Measurements from ENCODE around the gene KCTD19. TPM values are rescaled to one million over a fixed set of nuclear protein-coding genes. Genes with fewer than 3 reads are reported as not detected.

The KCTD19 gene
- total RNA-seq, 1 experiment from 2014 or later = 0.32 TPM

DNA sequence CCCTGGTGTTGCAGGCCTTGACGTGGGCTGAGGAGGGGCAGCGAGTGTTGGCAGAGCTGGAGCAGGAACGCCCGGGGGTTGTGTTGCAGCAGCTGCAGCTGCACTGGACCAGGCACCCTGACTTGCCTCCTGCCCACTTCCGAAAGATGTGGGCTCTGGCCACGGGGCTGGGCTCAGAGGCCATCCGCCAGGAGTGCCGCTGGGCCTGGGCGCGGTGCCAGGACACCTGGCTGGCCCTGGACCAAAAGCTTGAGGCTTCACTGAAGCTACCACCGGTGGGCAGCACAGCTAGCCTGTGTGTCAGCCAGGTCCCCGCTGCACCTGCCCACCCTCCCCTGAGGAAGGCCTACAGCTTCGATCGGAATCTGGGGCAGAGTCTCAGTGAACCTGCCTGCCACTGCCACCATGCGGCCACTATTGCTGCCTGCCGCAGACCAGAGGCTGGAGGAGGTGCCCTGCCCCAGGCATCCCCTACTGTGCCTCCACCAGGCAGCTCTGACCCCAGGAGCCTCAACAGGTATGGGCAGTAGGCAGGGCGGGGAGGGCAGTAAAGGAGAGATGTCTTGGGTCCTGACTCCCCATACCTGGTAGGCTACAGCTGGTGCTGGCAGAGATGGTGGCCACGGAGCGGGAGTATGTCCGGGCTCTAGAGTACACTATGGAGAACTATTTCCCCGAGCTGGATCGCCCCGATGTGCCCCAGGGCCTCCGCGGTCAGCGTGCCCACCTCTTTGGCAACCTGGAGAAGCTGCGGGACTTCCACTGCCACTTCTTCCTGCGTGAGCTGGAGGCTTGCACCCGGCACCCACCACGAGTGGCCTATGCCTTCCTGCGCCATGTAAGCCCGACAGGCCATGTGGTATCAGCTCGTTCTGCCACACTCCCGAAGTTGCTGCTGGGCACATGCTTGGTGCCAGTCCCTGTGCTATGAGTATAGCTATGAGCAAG, 41.6 kb downstream of the KCTD19 start:
- H3K27me3 ChIP-seq (replicated peaks; ENCODE audit: insufficient read depth, low read depth, low read length, poor library complexity) = no peaks in the 10 kb centered on the region
- ChIA-PET POLR2A (ENCODE audit: low non-redundant PET) (no interaction called here), CTCF (interaction anchor here (0.6 kb wide), 1 partner anchor 295 kb away, joined by 6 read pairs; no protein-coding TSS in a partner anchor)
- no peak overlapping the region for H3K27ac ChIP-seq (ENCODE audit: low read depth, low read length, poor library complexity, severe bottlenecking)
- no peaks in the 10 kb centered on the region for H3K4me1 ChIP-seq (ENCODE audit: insufficient read depth, low read length, poor library complexity, severe bottlenecking)
- TF ChIP-seq CTCF (conservative IDR thresholded peaks at IDR 0.05; ENCODE audit: low read depth, low read length) = no peak
- no peak for TF ChIP-seq EZH2 (IDR thresholded peaks at IDR 0.05; ENCODE audit: borderline replicate concordance, low read depth, low read length, poor library complexity, severe bottlenecking)
- H3K36me3 ChIP-seq (ENCODE audit: insufficient read depth, low read length, poor library complexity, severe bottlenecking) = no peaks in the 10 kb centered on the region
- no peak overlapping the region for H3K4me3 ChIP-seq (ENCODE audit: low read depth, low read length, poor library complexity, severe bottlenecking)
- BruUV-seq (replicated peaks) = no TSS peak
- H3K9me3 ChIP-seq (ENCODE audit: low read depth, low read length, poor library complexity, severe bottlenecking) = no peaks in the 10 kb centered on the region
- intact Hi-C loops (cut with micrococcal nuclease; ENCODE audit: unreplicated experiment) = no loop called here
- DNase-seq (ENCODE audit: low spot score) = no peak

DNA sequence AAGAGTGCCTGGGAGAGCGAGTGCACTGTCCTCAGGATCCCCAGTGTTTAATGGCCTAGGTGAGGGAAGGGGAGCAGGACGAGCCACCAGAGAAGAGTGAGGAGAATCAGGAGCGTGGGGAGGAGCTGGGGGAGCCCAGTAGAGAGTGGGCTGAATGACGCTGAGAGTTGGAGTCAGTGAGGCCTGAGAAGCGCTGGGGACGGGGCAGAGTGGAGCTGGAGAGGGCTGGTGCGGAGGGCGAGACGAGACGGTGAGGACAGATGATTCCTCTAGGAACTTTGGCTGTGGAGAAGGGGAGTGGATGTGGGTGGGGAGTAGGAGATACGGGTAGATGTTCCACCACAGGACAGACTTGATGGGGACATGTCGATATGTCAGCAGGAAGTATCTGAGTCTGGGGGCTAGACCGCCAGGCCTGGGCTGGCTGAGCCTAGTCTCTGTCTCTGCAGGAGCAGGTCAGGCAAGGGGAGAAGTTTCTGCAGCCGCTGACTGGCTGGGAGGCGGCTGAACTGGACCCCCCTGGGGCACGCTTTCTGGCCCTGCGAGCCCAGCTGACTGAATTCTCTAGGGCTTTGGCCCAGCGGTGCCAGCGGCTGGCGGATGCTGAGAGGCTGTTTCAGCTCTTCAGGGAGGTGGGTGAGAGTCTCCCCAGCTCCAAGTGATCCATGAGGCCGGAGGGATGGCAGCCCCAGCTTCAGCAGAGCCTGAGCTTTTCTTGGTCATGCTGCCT, 42.5 kb downstream of the KCTD19 start:
- no peak for TF ChIP-seq EZH2 (IDR thresholded peaks at IDR 0.05; ENCODE audit: borderline replicate concordance, low read depth, low read length, poor library complexity, severe bottlenecking)
- TF ChIP-seq CTCF (conservative IDR thresholded peaks at IDR 0.05; ENCODE audit: low read depth, low read length) = no peak
- DNase-seq (ENCODE audit: low spot score) = no peak
- no peak overlapping the region for H3K27ac ChIP-seq (ENCODE audit: low read depth, low read length, poor library complexity, severe bottlenecking)
- no peak overlapping the region for H3K4me3 ChIP-seq (ENCODE audit: low read depth, low read length, poor library complexity, severe bottlenecking)
- CTCF ChIA-PET = no interaction called here
- no peaks in the 10 kb centered on the region for H3K27me3 ChIP-seq (replicated peaks; ENCODE audit: insufficient read depth, low read depth, low read length, poor library complexity)
- POLR2A ChIA-PET (ENCODE audit: low non-redundant PET) = no interaction called here
- no peaks in the 10 kb centered on the region for H3K9me3 ChIP-seq (ENCODE audit: low read depth, low read length, poor library complexity, severe bottlenecking)
- intact Hi-C loops (cut with micrococcal nuclease; ENCODE audit: unreplicated experiment) = no loop called here
- no peaks in the 10 kb centered on the region for H3K36me3 ChIP-seq (ENCODE audit: insufficient read depth, low read length, poor library complexity, severe bottlenecking)
- no TSS peak for BruUV-seq (replicated peaks)
- no peaks in the 10 kb centered on the region for H3K4me1 ChIP-seq (ENCODE audit: insufficient read depth, low read length, poor library complexity, severe bottlenecking)

- intact Hi-C loops (cut with micrococcal nuclease; ENCODE audit: unreplicated experiment) = no loop called here
- no peak for TF ChIP-seq CTCF (conservative IDR thresholded peaks at IDR 0.05; ENCODE audit: low read depth, low read length)
- no peak for TF ChIP-seq EZH2 (IDR thresholded peaks at IDR 0.05; ENCODE audit: borderline replicate concordance, low read depth, low read length, poor library complexity, severe bottlenecking)
- no peak for DNase-seq (ENCODE audit: low spot score)
- Histone ChIP-seq H3K4me1 (ENCODE audit: insufficient read depth, low read length, poor library complexity, severe bottlenecking) (no peaks in the 10 kb centered on the region), H3K27ac (ENCODE audit: low read depth, low read length, poor library complexity, severe bottlenecking) (no peak overlapping the region), H3K36me3 (ENCODE audit: insufficient read depth, low read length, poor library complexity, severe bottlenecking) (no peaks in the 10 kb centered on the region), H3K27me3 (replicated peaks; ENCODE audit: insufficient read depth, low read depth, low read length, poor library complexity) (no peaks in the 10 kb centered on the region), H3K9me3 (ENCODE audit: low read depth, low read length, poor library complexity, severe bottlenecking) (no peaks in the 10 kb centered on the region), H3K4me3 (ENCODE audit: low read depth, low read length, poor library complexity, severe bottlenecking) (no peak overlapping the region)
- CTCF ChIA-PET = no interaction called here
- POLR2A ChIA-PET (ENCODE audit: low non-redundant PET) = no interaction called here
- BruUV-seq (replicated peaks) = no TSS peak
Measured at GRCh38 chr16:67283039-67283825, 43.3 kb downstream of the KCTD19 start.
